ENCODE measurements around the gene ZSCAN2.

ZSCAN2 gene

GRCh38 chr15:84598993-84599392 is 1.8 kb upstream of the ZSCAN2 start:
- peak; percentile 70 for DNase-seq (ENCODE audit: low spot score)

GRCh38 chr15:84599906-84600305 is 903 bp upstream of the ZSCAN2 start:
- no peak for DNase-seq (ENCODE audit: low spot score)

- peak; percentile 94 for DNase-seq (ENCODE audit: low spot score)
Measured at GRCh38 chr15:84600331-84600686, 500 bp upstream of the ZSCAN2 start.

GRCh38 chr15:84601555-84601838 is 688 bp downstream of the ZSCAN2 start:
- no peak for DNase-seq (ENCODE audit: low spot score)

- DNase-seq (ENCODE audit: low spot score): no peak
Measured at GRCh38 chr15:84603630-84604379, 3.0 kb downstream of the ZSCAN2 start.

GRCh38 chr15:84604826-84605553 is 4.2 kb downstream of the ZSCAN2 start:
- no peak for DNase-seq (ENCODE audit: low spot score)

- no peak for DNase-seq (ENCODE audit: low spot score)
Measured at GRCh38 chr15:84605554-84605882, 4.7 kb downstream of the ZSCAN2 start.

GRCh38 chr15:84606653-84607120 is 5.9 kb downstream of the ZSCAN2 start:
- DNase-seq (ENCODE audit: low spot score): no peak

GRCh38 chr15:84608707-84609284 is 8.0 kb downstream of the ZSCAN2 start:
- DNase-seq (ENCODE audit: low spot score): no peak

- no peak for DNase-seq (ENCODE audit: low spot score)
Measured at GRCh38 chr15:84609818-84610525, 9.2 kb downstream of the ZSCAN2 start.

GRCh38 chr15:84611631-84612030 is 10.8 kb downstream of the ZSCAN2 start:
- DNase-seq (ENCODE audit: low spot score): peak; percentile 64

- DNase-seq (ENCODE audit: low spot score): no peak
Measured at GRCh38 chr15:84616235-84616634, 15.4 kb downstream of the ZSCAN2 start.

- no peak for DNase-seq (ENCODE audit: low spot score)
Measured at GRCh38 chr15:84620626-84621025, 19.8 kb downstream of the ZSCAN2 start.

- DNase-seq (ENCODE audit: low spot score): no peak
Measured at GRCh38 chr15:84621358-84621979, 20.7 kb downstream of the ZSCAN2 start.

- no peak for DNase-seq (ENCODE audit: low spot score)
Measured at GRCh38 chr15:84624359-84624758, 23.6 kb downstream of the ZSCAN2 start.

GRCh38 chr15:84625123-84625522 is 24.3 kb downstream of the ZSCAN2 start:
- DNase-seq (ENCODE audit: low spot score): no peak

GRCh38 chr15:84629033-84629432 is 28.2 kb downstream of the ZSCAN2 start:
- no peak for DNase-seq (ENCODE audit: low spot score)

- DNase-seq (ENCODE audit: low spot score): no peak
Measured at GRCh38 chr15:84631706-84632272, 31.0 kb downstream of the ZSCAN2 start.

- peak; percentile 75 for DNase-seq (ENCODE audit: low spot score)
Measured at GRCh38 chr15:84633311-84634227, 32.8 kb downstream of the ZSCAN2 start.

GRCh38 chr15:84634228-84634837 is 33.5 kb downstream of the ZSCAN2 start:
- no peak for DNase-seq (ENCODE audit: low spot score)

- DNase-seq (ENCODE audit: low spot score): no peak
Measured at GRCh38 chr15:84638103-84638502, 37.3 kb downstream of the ZSCAN2 start.

Measured in AG20443 (cell line).